ENCODE data around the gene PLPP1. TPM values are rescaled to one million over a fixed set of nuclear protein-coding genes. Genes with fewer than 3 reads are reported as not detected.

PLPP1 gene
- total and polyA plus RNA-seq, 2 of the 8 experiments (the other 6 are each of a cell fraction or from before 2014, with no cell fraction given), result 43.7 to 91.3 TPM

- H3K18ac ChIP-seq (ENCODE audit: extremely low read depth, low read length), result peak overlapping the region; percentile 20; the same call in 1 of the 2 replicates
- no peak overlapping the region for H3K27ac ChIP-seq (ENCODE audit: low read depth, low read length)
- 0 out of 2 replicates have a peak overlapping the region, but pooled peaks have one; percentile 85 for H2BK15ac ChIP-seq (ENCODE audit: low read length)
- H3K36me3 ChIP-seq (ENCODE audit: control insufficient read depth in 2 of 4, insufficient read depth in 4 of 4, low read length in 3 of 4), result no peaks in the 10 kb centered on the region
- POLR2A ChIA-PET (ENCODE audit: partially characterized antibody), result no interaction called here
- peak overlapping the region; percentile 94 for H3K4ac ChIP-seq (replicated peaks; ENCODE audit: insufficient read length, low read depth, low read length)
- H3K9me3 ChIP-seq (ENCODE audit: insufficient read depth in 2 of 2, low read depth in 1 of 2, low read length in 1 of 2), result no peaks in the 10 kb centered on the region
- H4K20me1 ChIP-seq (replicated peaks in 1 of 2; ENCODE audit: control insufficient read depth in 1 of 2, insufficient read depth in 2 of 2, low read length in 2 of 2), result no peaks in the 10 kb centered on the region
- no peak for TF ChIP-seq SP1 (IDR thresholded peaks at IDR 0.05; ENCODE audit: low read depth, low read length)
- no peak for TF ChIP-seq EGR1 (IDR thresholded peaks at IDR 0.05; ENCODE audit: borderline replicate concordance, low read depth, low read length)
- no peak for TF ChIP-seq EZH2 (IDR thresholded peaks at IDR 0.05; ENCODE audit: low read depth, low read length, severe bottlenecking)
- no peak for TF ChIP-seq NRF1 (IDR thresholded peaks at IDR 0.05; ENCODE audit: low read depth, low read length)
- no peak for TF ChIP-seq FOSL1 (IDR thresholded peaks at IDR 0.05; ENCODE audit: insufficient read depth, low read depth, low read length)
- no peak for TF ChIP-seq KDM1A (IDR thresholded peaks at IDR 0.05; ENCODE audit: borderline replicate concordance, low read length)
- no peak for TF ChIP-seq BRCA1 (IDR thresholded peaks at IDR 0.05; ENCODE audit: low read depth, low read length)
- no peak for TF ChIP-seq TAF1 (IDR thresholded peaks at IDR 0.05; ENCODE audit: low read depth, low read length)
- no peak for TF ChIP-seq GABPA (IDR thresholded peaks at IDR 0.05; ENCODE audit: borderline replicate concordance, insufficient read depth, low read length)
- TF ChIP-seq CHD1 (IDR thresholded peaks at IDR 0.05; ENCODE audit: low read depth, low read length), result no peak
- TF ChIP-seq RFX5 (IDR thresholded peaks at IDR 0.05; ENCODE audit: borderline replicate concordance, low read depth, low read length), result no peak
- H4K8ac ChIP-seq (ENCODE audit: extremely low read depth, insufficient read depth, low read length), result no peak overlapping the region
- FAIRE-seq, result no peak
- H3K4me3 ChIP-seq (ENCODE audit: extremely low read depth in 1 of 4, insufficient read depth in 2 of 4, low read depth in 3 of 4, low read length in 4 of 4), result no peak overlapping the region
- H3K4me1 ChIP-seq (replicated peaks in 1 of 4; ENCODE audit: control insufficient read depth in 3 of 4, insufficient read depth in 4 of 4, low read length in 3 of 4), result peaks cover 0 to 6% (median 3%) of the 10 kb centered on the region in 4 experiments; a peak in 3 of 7 replicates
- no peaks in the 10 kb centered on the region for H3K23me2 ChIP-seq (ENCODE audit: low read depth, low read length)
- DNase-seq (ENCODE audit: low read depth in 1 of 2, low spot score in 2 of 2), result peak in 1 of 2 experiments; percentile 34
- H2AK5ac ChIP-seq (ENCODE audit: low read depth, low read length), result no peak overlapping the region
- peak overlapping the region; percentile 60; the same call in 1 of the 2 replicates for H2BK12ac ChIP-seq (ENCODE audit: low read depth, low read length)
- no peak overlapping the region for H2AFZ ChIP-seq (ENCODE audit: low read length)
- H3K56ac ChIP-seq (replicated peaks; ENCODE audit: insufficient read length, low read depth, low read length), result no peak overlapping the region
- no peak overlapping the region for H3K14ac ChIP-seq (ENCODE audit: insufficient read length)
- H4K91ac ChIP-seq (replicated peaks; ENCODE audit: insufficient read length, low read length), result peak overlapping the region; percentile 8
- H2BK20ac ChIP-seq (ENCODE audit: low read length), result peak overlapping the region; percentile 88
- H3K23ac ChIP-seq (ENCODE audit: insufficient read length), result no peak overlapping the region
- no peaks in the 10 kb centered on the region for H3K79me1 ChIP-seq (ENCODE audit: low read depth, low read length)
- peak overlapping the region; percentile 25 for H2BK120ac ChIP-seq (replicated peaks; ENCODE audit: low read depth, low read length)
- CTCF ChIA-PET (ENCODE audit: partially characterized antibody), result no interaction called here
- WGBS, 2 experiments (ENCODE audit: extremely low coverage in 1 of 2, insufficient coverage in 1 of 2, insufficient read length in 1 of 2, insufficient replicate concordance in 2 of 2, low coverage in 1 of 2, low lambda C conversion rate in 2 of 2, missing lambda C conversion rate in 1 of 2), result 94% methylated on average over 6 of the region's 6 CpGs; no CpG with 5 or more reads in 1 of the 2 experiments
- H4K5ac ChIP-seq (ENCODE audit: insufficient read length, low read depth, low read length), result no peak overlapping the region
- no peak overlapping the region for H3K9ac ChIP-seq (replicated peaks in 1 of 4; ENCODE audit: extremely low read depth in 1 of 4, low read depth in 3 of 4, low read length in 3 of 4)
- no peaks in the 10 kb centered on the region for H3K79me2 ChIP-seq (ENCODE audit: control insufficient read depth in 1 of 2, insufficient read depth in 2 of 2, low read length in 2 of 2)
- no peaks in the 10 kb centered on the region for H3K27me3 ChIP-seq (replicated peaks in 1 of 4; ENCODE audit: control insufficient read depth in 3 of 4, extremely low read depth in 1 of 4, insufficient read depth in 3 of 4, low read length in 3 of 4)
- no peak overlapping the region for H3K4me2 ChIP-seq (ENCODE audit: insufficient read depth in 1 of 2, low read depth in 2 of 2, low read length in 2 of 2)
- no peak overlapping the region; the same call in 1 of the 2 replicates for H2BK5ac ChIP-seq (ENCODE audit: low read depth, low read length)
Observed at GRCh38 chr5:55577353-55578060, 42.7 kb upstream of the PLPP1 start.

Measured in H1 (cell line).